Loucy (cell line): ENCODE measurements around the gene CREG2.

Experiments
- H2AFZ ChIP-seq: fragments of 200-600 bp; sonication (generic); 2 replicates; pipeline ENCODE4 v1.6.0; 2016; ENCODE audit warnings: antibody characterized with exemption, mild to moderate bottlenecking, low read length, moderate library complexity
- H3F3A ChIP-seq: fragments of 200-600 bp; 2 replicates; pipeline ENCODE4 v1.6.0; 2016; ENCODE audit warnings: antibody characterized with exemption, low read depth, mild to moderate bottlenecking
- H3K27me3 ChIP-seq: fragments of 200-600 bp; sonication (generic); 2 replicates; pipeline ENCODE4 v1.6.1; 2014; ENCODE audit warnings: low read length, mild to moderate bottlenecking; ENCODE audit not compliant: insufficient read depth, poor library complexity, severe bottlenecking
- H3K36me3 ChIP-seq: fragments of 200-600 bp; sonication (generic); 2 replicates; pipeline ENCODE4 v1.6.1; 2016; ENCODE audit warnings: low read length; ENCODE audit not compliant: insufficient read depth
- H3K4me1 ChIP-seq: fragments of 200-600 bp; sonication (generic); 2 replicates; pipeline ENCODE4 v1.5.1; 2014; ENCODE audit warnings: low read length, mild to moderate bottlenecking; ENCODE audit not compliant: insufficient read depth, poor library complexity, severe bottlenecking
- H3K4me2 ChIP-seq: fragments of 200-600 bp; sonication (generic); 2 replicates; pipeline ENCODE4 v1.6.0; 2014; ENCODE audit warnings: antibody characterized with exemption, low read length, low read depth, mild to moderate bottlenecking; ENCODE audit not compliant: poor library complexity, severe bottlenecking
- H3K4me3 ChIP-seq: fragments of 200-600 bp; sonication (generic); 2 replicates; pipeline ENCODE4 v1.5.1; 2014; ENCODE audit warnings: low read length, mild to moderate bottlenecking, mixed read lengths; ENCODE audit not compliant: poor library complexity, severe bottlenecking
- H3K79me2 ChIP-seq: fragments of 200-600 bp; sonication (generic); 2 replicates; pipeline ENCODE4 v1.6.1; 2014; ENCODE audit warnings: low read length; ENCODE audit not compliant: insufficient read depth
- H3K9ac ChIP-seq: fragments of 200-600 bp; sonication (generic); 2 replicates; pipeline ENCODE4 v1.6.0; 2014; ENCODE audit warnings: mild to moderate bottlenecking, low read depth, low read length, moderate library complexity; ENCODE audit not compliant: poor library complexity, severe bottlenecking
- H3K9me2 ChIP-seq: fragments of 200-600 bp; sonication (generic); replicated peaks from 2 replicates; pipeline ENCODE4 v1.6.1; 2016; ENCODE audit warnings: low read depth, low read length, mixed read lengths
- H3K9me3 ChIP-seq: fragments of 200-600 bp; sonication (generic); 2 replicates; pipeline ENCODE4 v1.6.1; 2014; ENCODE audit warnings: mild to moderate bottlenecking, antibody characterized with exemption, low read length, low read depth; ENCODE audit not compliant: insufficient read depth
- H4K20me1 ChIP-seq: fragments of 200-600 bp; sonication (generic); 2 replicates; pipeline ENCODE4 v1.6.0; 2014; ENCODE audit warnings: antibody characterized with exemption, low read length, mild to moderate bottlenecking; ENCODE audit not compliant: insufficient read depth, poor library complexity, severe bottlenecking
- EZH2phosphoT487 ChIP-seq: fragments of 200-600 bp; IDR thresholded peaks from 2 replicates; pipeline ENCODE4 v1.6.1; 2018; ENCODE audit warnings: antibody characterized with exemption, mild to moderate bottlenecking, moderate library complexity, borderline replicate concordance
- TF ChIP-seq, protein P1 (sequence below): fragments of 200-600 bp; sonication (generic); conservative IDR thresholded peaks from 2 replicates; pipeline ENCODE4 v1.5.1; 2014; ENCODE audit warnings: mild to moderate bottlenecking, antibody characterized with exemption, low read length

CREG2 gene

GRCh38 chr2:101361522-101361921 lies 25.8 kb downstream of the CREG2 start:
- no peaks in the 10 kb centered on the region for H3K9me3 ChIP-seq
- TF ChIP-seq, protein P1, sequence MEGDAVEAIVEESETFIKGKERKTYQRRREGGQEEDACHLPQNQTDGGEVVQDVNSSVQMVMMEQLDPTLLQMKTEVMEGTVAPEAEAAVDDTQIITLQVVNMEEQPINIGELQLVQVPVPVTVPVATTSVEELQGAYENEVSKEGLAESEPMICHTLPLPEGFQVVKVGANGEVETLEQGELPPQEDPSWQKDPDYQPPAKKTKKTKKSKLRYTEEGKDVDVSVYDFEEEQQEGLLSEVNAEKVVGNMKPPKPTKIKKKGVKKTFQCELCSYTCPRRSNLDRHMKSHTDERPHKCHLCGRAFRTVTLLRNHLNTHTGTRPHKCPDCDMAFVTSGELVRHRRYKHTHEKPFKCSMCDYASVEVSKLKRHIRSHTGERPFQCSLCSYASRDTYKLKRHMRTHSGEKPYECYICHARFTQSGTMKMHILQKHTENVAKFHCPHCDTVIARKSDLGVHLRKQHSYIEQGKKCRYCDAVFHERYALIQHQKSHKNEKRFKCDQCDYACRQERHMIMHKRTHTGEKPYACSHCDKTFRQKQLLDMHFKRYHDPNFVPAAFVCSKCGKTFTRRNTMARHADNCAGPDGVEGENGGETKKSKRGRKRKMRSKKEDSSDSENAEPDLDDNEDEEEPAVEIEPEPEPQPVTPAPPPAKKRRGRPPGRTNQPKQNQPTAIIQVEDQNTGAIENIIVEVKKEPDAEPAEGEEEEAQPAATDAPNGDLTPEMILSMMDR = no peak
- no peak for TF ChIP-seq EZH2phosphoT487
- H3K79me2 ChIP-seq = no peaks in the 10 kb centered on the region
- no peaks in the 10 kb centered on the region for H3K9me2 ChIP-seq
- H3K4me2 ChIP-seq = no peak overlapping the region
- H3K4me1 ChIP-seq = no peaks in the 10 kb centered on the region
- no peaks in the 10 kb centered on the region for H4K20me1 ChIP-seq
- H3F3A ChIP-seq = no peaks in the 10 kb centered on the region
- no peaks in the 10 kb centered on the region for H3K27me3 ChIP-seq
- no peaks in the 10 kb centered on the region for H3K36me3 ChIP-seq
- H3K9ac ChIP-seq = no peak overlapping the region
- H3K4me3 ChIP-seq = no peak overlapping the region
- H2AFZ ChIP-seq = no peak overlapping the region

DNA sequence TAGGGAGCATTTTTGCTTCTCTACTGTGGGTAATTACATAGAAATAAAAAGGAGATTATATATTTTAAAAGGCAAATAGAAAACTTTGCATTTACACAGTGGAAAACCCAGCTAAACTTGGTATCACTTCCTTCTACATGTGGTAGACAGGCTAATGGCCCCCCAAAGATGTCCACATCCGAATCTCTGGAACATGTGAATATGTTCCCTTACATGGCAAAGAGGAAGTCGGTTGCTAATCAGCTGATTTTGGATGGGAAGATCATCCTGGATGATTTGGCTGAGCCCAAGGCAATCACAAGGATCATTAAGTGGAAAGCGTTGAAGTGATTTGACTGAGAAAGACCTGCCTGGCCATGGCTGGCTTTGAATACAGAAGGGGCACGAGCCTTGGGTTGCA lies 26.2 kb downstream of the CREG2 start:
- TF ChIP-seq, protein P1 = no peak
- TF ChIP-seq EZH2phosphoT487 = no peak
- H3K4me2 ChIP-seq = no peak overlapping the region
- H3K27me3 ChIP-seq = no peaks in the 10 kb centered on the region
- H3K9me2 ChIP-seq = no peaks in the 10 kb centered on the region
- no peaks in the 10 kb centered on the region for H4K20me1 ChIP-seq
- no peak overlapping the region for H3K4me3 ChIP-seq
- H3K4me1 ChIP-seq = no peaks in the 10 kb centered on the region
- H3K9ac ChIP-seq = no peak overlapping the region
- no peaks in the 10 kb centered on the region for H3K9me3 ChIP-seq
- no peaks in the 10 kb centered on the region for H3K79me2 ChIP-seq
- H3F3A ChIP-seq = no peaks in the 10 kb centered on the region
- no peaks in the 10 kb centered on the region for H3K36me3 ChIP-seq
- H2AFZ ChIP-seq = no peak overlapping the region

- H3K9ac ChIP-seq = no peak overlapping the region
- TF ChIP-seq, protein P1 = no peak
- no peak for TF ChIP-seq EZH2phosphoT487
- H3K4me1 ChIP-seq = no peaks in the 10 kb centered on the region
- H3K9me2 ChIP-seq = no peaks in the 10 kb centered on the region
- no peak overlapping the region for H3K4me3 ChIP-seq
- no peaks in the 10 kb centered on the region for H4K20me1 ChIP-seq
- H3K36me3 ChIP-seq = no peaks in the 10 kb centered on the region
- H3K27me3 ChIP-seq = no peaks in the 10 kb centered on the region
- H2AFZ ChIP-seq = no peak overlapping the region
- no peak overlapping the region for H3K4me2 ChIP-seq
- H3K9me3 ChIP-seq = no peaks in the 10 kb centered on the region
- no peaks in the 10 kb centered on the region for H3F3A ChIP-seq
- no peaks in the 10 kb centered on the region for H3K79me2 ChIP-seq
Measured at GRCh38 chr2:101360232-101360631, 27.1 kb downstream of the CREG2 start.
